A673 (cell line): ENCODE data around the gene PPOX.

Source experiments
- CTCF ChIP-seq: fragments of 300-800, 200-600 bp; sonication (generic); conservative IDR thresholded peaks from 2 replicates; pipeline ENCODE4 v1.5.1; 2017; ENCODE audit warnings: low read depth, mild to moderate bottlenecking, antibody characterized with exemption, low read length, moderate library complexity, mixed read lengths
- EZH2 ChIP-seq: fragments of 200-600 bp; sonication (generic); IDR thresholded peaks from 2 replicates; pipeline ENCODE4 v1.6.1; 2017; ENCODE audit warnings: borderline replicate concordance, low read depth, mild to moderate bottlenecking, mixed read lengths, antibody characterized with exemption, low read length; ENCODE audit not compliant: poor library complexity, severe bottlenecking

DNA sequence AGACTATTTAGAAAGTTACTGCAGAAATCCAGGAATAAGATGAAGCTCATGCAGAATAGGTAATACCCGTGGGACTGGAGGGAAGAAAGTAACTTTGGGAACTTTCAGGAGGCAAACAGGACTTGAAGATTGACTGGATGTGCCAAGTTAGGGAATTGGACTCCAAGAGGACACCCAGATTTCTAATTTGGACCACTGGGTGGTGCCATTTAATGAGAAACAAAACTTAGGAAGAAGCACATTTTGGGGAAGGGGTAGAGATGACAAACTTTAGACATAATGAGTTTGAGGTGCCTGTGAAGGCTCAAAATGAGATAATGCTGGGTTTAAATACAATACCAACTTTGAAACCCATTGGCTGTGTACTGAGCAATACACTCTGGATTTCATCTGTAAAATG lies 14.4 kb downstream of the PPOX start:
- TF ChIP-seq CTCF, result peak; percentile 65
- TF ChIP-seq EZH2, result no peak
